ENCODE data around the gene S100A12.
A peak's percentile ranks its signal among the peaks of the same experiment; 100 is the strongest.

Gene S100A12

GRCh38 chr1:153396461-153396860 lies 21.0 kb upstream of the S100A12 start:
- DNase-seq, result no peak

GRCh38 chr1:153395776-153396175 lies 20.4 kb upstream of the S100A12 start:
- DNase-seq, result no peak

GRCh38 chr1:153395136-153395685 lies 19.8 kb upstream of the S100A12 start:
- DNase-seq, result no peak

GRCh38 chr1:153394391-153394790 lies 19.0 kb upstream of the S100A12 start:
- no peak for DNase-seq

- DNase-seq, result peak; percentile 31
Observed at GRCh38 chr1:153393926-153394325, 18.5 kb upstream of the S100A12 start.

GRCh38 chr1:153392822-153393221 lies 17.4 kb upstream of the S100A12 start:
- no peak for DNase-seq

- DNase-seq, result no peak
Observed at GRCh38 chr1:153392258-153392657, 16.8 kb upstream of the S100A12 start.

GRCh38 chr1:153390938-153391710 lies 15.7 kb upstream of the S100A12 start, which contains the start of gene S100A8:
TSS of gene S100A8 (minus strand) at chr1:153391073. CDS start at chr1:153390535, 538 bp downstream.
- peak; percentile 67 for DNase-seq

- no peak for DNase-seq
Observed at GRCh38 chr1:153389973-153390879, 14.8 kb upstream of the S100A12 start.

- no peak for DNase-seq
Observed at GRCh38 chr1:153389401-153389800, 14.0 kb upstream of the S100A12 start.

GRCh38 chr1:153387785-153388184 lies 12.4 kb upstream of the S100A12 start:
- no peak for DNase-seq

GRCh38 chr1:153387001-153387400 lies 11.6 kb upstream of the S100A12 start:
- no peak for DNase-seq

- peak; percentile 58 for DNase-seq
Observed at GRCh38 chr1:153386500-153386901, 11.1 kb upstream of the S100A12 start.

- no peak for DNase-seq
Observed at GRCh38 chr1:153384958-153385580, 9.6 kb upstream of the S100A12 start.

GRCh38 chr1:153380711-153381110 lies 5.3 kb upstream of the S100A12 start:
- no peak for DNase-seq

- DNase-seq, result no peak
Observed at GRCh38 chr1:153379591-153379990, 4.2 kb upstream of the S100A12 start.

- no peak for DNase-seq
Observed at GRCh38 chr1:153374071-153374470, 1.4 kb downstream of the S100A12 start.

GRCh38 chr1:153372571-153372970 lies 2.9 kb downstream of the S100A12 start:
- no peak for DNase-seq

- DNase-seq, result no peak
Observed at GRCh38 chr1:153371231-153371630, 4.2 kb downstream of the S100A12 start.

GRCh38 chr1:153370146-153370545 lies 5.3 kb downstream of the S100A12 start:
- no peak for DNase-seq

- DNase-seq, result no peak
Observed at GRCh38 chr1:153368495-153368894, 6.9 kb downstream of the S100A12 start.

- DNase-seq, result no peak
Observed at GRCh38 chr1:153367090-153367489, 8.3 kb downstream of the S100A12 start.

- no peak for DNase-seq
Observed at GRCh38 chr1:153366261-153366660, 9.2 kb downstream of the S100A12 start.

Measured in femur (tissue), 1 donor.